Heart left ventricle (tissue), 16 donors: ENCODE results near the gene LRIT3. TPM values are rescaled to one million over a fixed set of nuclear protein-coding genes. Genes with fewer than 3 reads are reported as not detected.

Source experiments
- ATAC-seq, 4 donors: fragments of 200-7000 bp; cut with Tn5 transposase; one replicate each; pipeline ENCODE4 v1.9.1; 2020 to 2022; ENCODE audit warnings: moderate library complexity in 4 of 4, mild to moderate bottlenecking in 3 of 4, moderate number of reproducible peaks in 1 of 4
- DNase-seq, 5 donors: peaks; one replicate each; pipeline ENCODE4 v3.0.0-alpha.2; 2020
- H3K27ac ChIP-seq, 12 donors: fragments of 200-600 bp; sonication (generic) in 4 of 12; one replicate each; pipeline versions ENCODE4 v1.5.0 to v1.8.0; 2016 to 2022; ENCODE audit warnings: mild to moderate bottlenecking in 2 of 12
- H3K27me3 ChIP-seq, 9 donors: fragments of 200-600 bp; sonication (generic) in 2 of 9; one replicate each; pipeline versions ENCODE4 v1.5.1 to v1.8.0; 2016 to 2022; ENCODE audit warnings: mild to moderate bottlenecking in 3 of 9
- H3K36me3 ChIP-seq, 9 donors: fragments of 200-600 bp; sonication (generic) in 2 of 9; one replicate each; pipeline versions ENCODE4 v1.5.0 to v1.8.0; 2018 to 2022; ENCODE audit warnings: mild to moderate bottlenecking in 2 of 9
- H3K4me1 ChIP-seq, 12 donors: fragments of 200-600 bp; sonication (generic) in 4 of 12; one replicate each; pipeline versions ENCODE4 v1.5.0 to v1.8.0; 2016 to 2022; ENCODE audit warnings: mild to moderate bottlenecking in 3 of 12
- H3K4me3 ChIP-seq, 12 donors: fragments of 200-600 bp; sonication (generic) in 4 of 12; one replicate each; pipeline versions ENCODE4 v1.5.0 to v1.8.0; 2017 to 2022; ENCODE audit warnings: mild to moderate bottlenecking in 9 of 12, moderate library complexity in 4 of 12
- H3K9me3 ChIP-seq, 12 donors: fragments of 200-600 bp; sonication (generic) in 4 of 12; one replicate each; pipeline versions ENCODE4 v1.5.0 to v1.8.0; 2016 to 2022; ENCODE audit warnings: mild to moderate bottlenecking in 1 of 12
- POLR2A ChIP-seq, 2 donors: fragments of 450-650 bp; IDR thresholded peaks; one replicate each; pipeline ENCODE4 v1.6.1; 2017; ENCODE audit warnings: antibody characterized with exemption in 2 of 2, mild to moderate bottlenecking in 2 of 2, moderate library complexity in 2 of 2
- WGBS, 4 donors: extraction: QIAGEN DNeasy Blood & Tissue Kit in 2 of 4; methylation state at CpG; one replicate each; pipeline versions ENCODE4 v1.1.5 to v1.1.7; 2013 to 2018; 5-methylcytosine and 5-hydroxymethylcytosine counted together
- intact Hi-C, 10 donors: fragments of 100-400 bp; cut with DNase I; formaldehyde crosslinking; loops; one replicate each; pipeline versions ENCODE4 v1.11.1 to v1.14.2; 2022
- polyA plus RNA-seq, 2 donors: library from polyadenylated mRNA; stranded (reverse); fragments of 200-250 nt; gene quantifications; one replicate each; pipeline ENCODE4 v1.2.3, GENCODE V29; 2013
- total RNA-seq, 9 donors: library from RNA; depleted of rRNA in 2 of 9; stranded (reverse); fragments of >200 nt in 2 of 9; fragmentation: NEBNext Ultra II Directional in 3 of 9; extraction: Animal tissue kit (Norgen Biotek cat#: 25700) in 3 of 9; gene quantifications; one replicate each; pipeline versions ENCODE4 v1.1.0 to v1.2.4, GENCODE V29; 2016 to 2023
- TF ChIP-seq, protein P1 (sequence below), 12 donors: fragments of 200-600 bp; sonication (generic) in 4 of 12; IDR thresholded peaks; one replicate each; pipeline versions ENCODE4 v1.5.0 to v1.8.0; 2018 to 2022; ENCODE audit warnings: antibody characterized with exemption in 12 of 12, mild to moderate bottlenecking in 5 of 12
- donor health status: ischemic (EF 13 %, LVEDD 7.1; RV severe dilation, severe dysfunction).
- donor health status: healthy with polysubstance abuse.
- donor health status: DM: no; HTN: yes; CAD: no.
- donor health status: DM: no; HTN: no; CAD: no.
- donor health status: ischemic (EF 25% LVEDD 6.9; RV normal size, moderate dysfunction).
- donor health status: ischemic (EF 25% LVEDD 5.7; RV mildly dilated, moderate dysfunction).
- donor health status: healthy.
- donor health status: DM: yes; HTN: yes; CAD: no.
- donor health status: ischemic (EF 35%, LVEDD 5.7; RV mildly dilated, moderate dysfunction).
- donor health status: nonischemic (EF 11% LVEDD 7.7; RV severe dilation, severe dysfunction).
- donor health status: DM: yes; HTN: yes; CAD: no.
- donor health status: PGD.
- donor health status: ischemic (EF 29% LVEDD 5.4; RV normal size, mild dysfunction).
- donor health status: nonischemic (EF 23%, LVEDD 6.1; RV moderate dilation, normal function).

Gene LRIT3
- total and polyA plus RNA-seq, 11 donors: 0.08 TPM; not detected in 10

DNA sequence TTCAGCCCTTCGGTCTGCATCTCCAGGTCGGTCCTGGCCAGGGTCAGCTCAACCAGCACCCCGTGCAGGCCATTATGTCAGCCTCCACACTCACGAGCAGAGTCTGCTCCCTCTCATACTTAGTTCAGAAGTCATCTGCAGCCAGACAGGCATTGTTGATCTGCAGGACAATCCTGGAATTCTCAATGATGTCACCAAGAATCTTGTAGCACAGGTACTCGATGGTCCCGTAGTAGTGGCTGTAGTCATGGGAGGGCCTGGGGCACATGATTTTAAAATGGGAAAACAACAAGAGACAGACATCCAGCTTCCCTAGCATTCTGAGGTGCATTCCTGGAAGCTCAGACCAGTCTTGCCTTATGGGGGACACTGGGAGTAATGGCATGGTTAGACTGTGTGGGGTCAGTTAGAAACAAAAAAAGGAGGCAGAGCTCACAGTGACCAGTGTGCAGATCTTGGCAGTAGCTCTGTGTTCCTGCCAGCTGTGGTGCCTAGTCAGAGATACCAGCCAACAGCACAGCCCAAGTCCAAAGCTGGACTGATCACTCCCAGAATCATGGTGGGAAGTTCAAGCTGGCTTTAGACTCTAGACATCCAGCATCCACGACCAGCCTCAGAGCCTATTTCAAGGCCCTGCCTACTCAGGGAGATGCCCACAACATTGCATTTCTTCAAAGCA lies 31.9 kb downstream of the LRIT3 start:
- WGBS, 4 donors: 86 to 96% (median 92%) methylated on average over 6 to 7 of the region's 7 CpGs

DNA sequence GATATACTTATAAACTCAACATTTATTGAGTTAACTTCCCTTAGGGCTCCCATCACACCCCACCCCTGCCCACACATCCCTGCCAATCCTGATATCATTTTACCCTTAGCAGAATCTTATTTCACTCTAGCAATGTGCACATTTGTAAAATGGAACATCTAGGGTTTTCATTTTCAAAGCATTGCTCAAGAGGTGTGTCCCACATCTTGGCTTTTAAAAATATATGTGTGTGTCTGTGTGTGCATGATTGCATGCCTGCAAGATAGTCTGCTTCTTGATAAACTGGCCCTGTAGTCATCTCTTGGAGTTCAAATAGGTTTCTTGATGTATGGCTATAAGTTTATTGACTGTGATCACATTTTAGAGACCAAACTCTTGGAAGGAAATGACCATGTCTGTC lies 38.4 kb downstream of the LRIT3 start:
- Histone ChIP-seq H3K27ac (no peak overlapping the region), H3K9me3 (no peaks in the 10 kb centered on the region), H3K36me3 (no peaks in the 10 kb centered on the region), H3K27me3 (no peaks in the 10 kb centered on the region), H3K4me3 (no peak overlapping the region), H3K4me1 (no peaks in the 10 kb centered on the region)
- ATAC-seq (no peak), DNase-seq (no peak)
- no peak for TF ChIP-seq POLR2A (IDR thresholded peaks at IDR 0.05)
- TF ChIP-seq, protein P1, sequence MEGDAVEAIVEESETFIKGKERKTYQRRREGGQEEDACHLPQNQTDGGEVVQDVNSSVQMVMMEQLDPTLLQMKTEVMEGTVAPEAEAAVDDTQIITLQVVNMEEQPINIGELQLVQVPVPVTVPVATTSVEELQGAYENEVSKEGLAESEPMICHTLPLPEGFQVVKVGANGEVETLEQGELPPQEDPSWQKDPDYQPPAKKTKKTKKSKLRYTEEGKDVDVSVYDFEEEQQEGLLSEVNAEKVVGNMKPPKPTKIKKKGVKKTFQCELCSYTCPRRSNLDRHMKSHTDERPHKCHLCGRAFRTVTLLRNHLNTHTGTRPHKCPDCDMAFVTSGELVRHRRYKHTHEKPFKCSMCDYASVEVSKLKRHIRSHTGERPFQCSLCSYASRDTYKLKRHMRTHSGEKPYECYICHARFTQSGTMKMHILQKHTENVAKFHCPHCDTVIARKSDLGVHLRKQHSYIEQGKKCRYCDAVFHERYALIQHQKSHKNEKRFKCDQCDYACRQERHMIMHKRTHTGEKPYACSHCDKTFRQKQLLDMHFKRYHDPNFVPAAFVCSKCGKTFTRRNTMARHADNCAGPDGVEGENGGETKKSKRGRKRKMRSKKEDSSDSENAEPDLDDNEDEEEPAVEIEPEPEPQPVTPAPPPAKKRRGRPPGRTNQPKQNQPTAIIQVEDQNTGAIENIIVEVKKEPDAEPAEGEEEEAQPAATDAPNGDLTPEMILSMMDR (IDR thresholded peaks at IDR 0.05): no peak
- intact Hi-C loops: no loop called here

More for the DNA sequence above, 31.9 kb downstream of the LRIT3 start:
- H3K36me3 ChIP-seq: no peaks in the 10 kb centered on the region
- no peaks in the 10 kb centered on the region for H3K27me3 ChIP-seq
- TF ChIP-seq POLR2A (IDR thresholded peaks at IDR 0.05): no peak
- TF ChIP-seq, protein P1 (IDR thresholded peaks at IDR 0.05): no peak
- no peaks in the 10 kb centered on the region for H3K4me1 ChIP-seq
- intact Hi-C loops: no loop called here
- H3K4me3 ChIP-seq: no peak overlapping the region
- no peak overlapping the region for H3K27ac ChIP-seq
- ATAC-seq (no peak), DNase-seq (no peak)
- H3K9me3 ChIP-seq: no peaks in the 10 kb centered on the region

DNA sequence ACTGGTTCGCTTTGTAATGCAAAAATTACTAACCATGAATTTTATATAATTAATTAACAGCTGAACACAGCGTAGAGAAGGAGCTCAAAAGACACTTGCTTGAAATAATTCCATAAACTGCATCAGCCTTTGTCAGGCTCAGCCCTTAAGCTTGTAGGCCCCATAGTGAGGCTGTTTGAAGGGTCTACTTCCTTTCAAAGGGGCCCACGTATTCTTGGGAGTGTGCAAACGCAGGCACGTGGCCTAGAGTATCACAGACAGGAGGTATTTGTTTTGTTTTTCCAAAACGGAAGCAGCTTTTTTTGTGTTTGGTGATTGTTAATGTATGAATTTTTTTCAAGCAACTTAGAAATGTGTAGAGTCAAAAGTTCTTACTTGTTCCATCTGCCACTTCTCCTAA lies 39.2 kb downstream of the LRIT3 start:
- no peaks in the 10 kb centered on the region for H3K27me3 ChIP-seq
- TF ChIP-seq POLR2A (IDR thresholded peaks at IDR 0.05): no peak
- TF ChIP-seq, protein P1 (IDR thresholded peaks at IDR 0.05): no peak
- H3K27ac ChIP-seq: no peak overlapping the region
- DNase-seq (no peak), ATAC-seq (no peak)
- no peak overlapping the region for H3K4me3 ChIP-seq
- H3K4me1 ChIP-seq: no peaks in the 10 kb centered on the region
- WGBS, 4 donors: 56 to 63% (median 61%) methylated on average over 6 of the region's 6 CpGs
- no peaks in the 10 kb centered on the region for H3K36me3 ChIP-seq
- H3K9me3 ChIP-seq: no peaks in the 10 kb centered on the region
- intact Hi-C loops: no loop called here

DNA sequence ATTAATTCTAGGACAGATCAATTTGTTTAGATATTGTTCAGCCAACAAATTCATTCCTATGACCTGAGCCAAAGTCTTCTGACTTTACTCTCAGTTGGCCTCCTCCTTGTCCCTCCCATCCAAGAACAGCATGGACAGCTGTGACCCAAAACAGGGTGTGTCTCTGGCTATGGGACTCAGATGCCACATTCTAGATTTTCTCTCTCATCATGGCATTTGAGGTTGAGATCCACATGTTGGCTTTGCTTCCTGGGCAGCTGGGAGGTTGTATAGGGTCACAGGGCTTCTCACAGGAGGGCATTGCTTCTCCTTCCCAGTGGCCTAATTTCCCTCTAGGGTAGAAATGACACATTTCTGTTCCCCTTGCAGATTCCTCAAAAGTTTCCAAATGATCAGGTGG lies 42.2 kb downstream of the LRIT3 start:
- Histone ChIP-seq H3K27me3 (no peaks in the 10 kb centered on the region), H3K4me1 (no peaks in the 10 kb centered on the region), H3K27ac (no peak overlapping the region), H3K36me3 (no peaks in the 10 kb centered on the region), H3K4me3 (no peak overlapping the region), H3K9me3 (peaks cover 0 to 2% (median 0%) of the 10 kb centered on the region in 12 donors)
- intact Hi-C loops: no loop called here
- DNase-seq (no peak), ATAC-seq (no peak)
- TF ChIP-seq, protein P1 (IDR thresholded peaks at IDR 0.05): no peak
- no peak for TF ChIP-seq POLR2A (IDR thresholded peaks at IDR 0.05)
